Anterior cingulate cortex (tissue), 58 donors: ENCODE results near the gene TMEM255B.

Source experiments
- DNase-seq, 58 donors: peaks; one replicate each; lab custom pipeline; 2025; lab: John Stamatoyannopoulos, UW

Gene TMEM255B

DNA sequence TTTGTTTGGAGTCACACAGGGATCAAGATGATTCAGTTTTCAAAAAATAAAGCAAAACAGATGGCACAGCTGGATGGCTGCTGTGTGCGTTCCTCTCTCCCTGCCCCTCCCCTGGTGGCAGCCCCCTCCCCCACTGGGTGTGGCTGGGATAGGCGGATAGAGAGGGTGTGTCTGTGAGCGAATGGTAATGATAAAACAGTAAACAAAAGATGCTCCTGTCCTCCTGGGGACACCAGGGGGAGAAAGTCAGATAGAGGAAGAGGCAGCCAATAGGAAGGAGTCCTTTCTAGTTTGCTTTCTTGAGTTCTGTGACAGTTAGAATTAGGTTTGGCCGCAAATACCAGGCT lies 6.5 kb downstream of the TMEM255B start:
- no peak for DNase-seq

DNA sequence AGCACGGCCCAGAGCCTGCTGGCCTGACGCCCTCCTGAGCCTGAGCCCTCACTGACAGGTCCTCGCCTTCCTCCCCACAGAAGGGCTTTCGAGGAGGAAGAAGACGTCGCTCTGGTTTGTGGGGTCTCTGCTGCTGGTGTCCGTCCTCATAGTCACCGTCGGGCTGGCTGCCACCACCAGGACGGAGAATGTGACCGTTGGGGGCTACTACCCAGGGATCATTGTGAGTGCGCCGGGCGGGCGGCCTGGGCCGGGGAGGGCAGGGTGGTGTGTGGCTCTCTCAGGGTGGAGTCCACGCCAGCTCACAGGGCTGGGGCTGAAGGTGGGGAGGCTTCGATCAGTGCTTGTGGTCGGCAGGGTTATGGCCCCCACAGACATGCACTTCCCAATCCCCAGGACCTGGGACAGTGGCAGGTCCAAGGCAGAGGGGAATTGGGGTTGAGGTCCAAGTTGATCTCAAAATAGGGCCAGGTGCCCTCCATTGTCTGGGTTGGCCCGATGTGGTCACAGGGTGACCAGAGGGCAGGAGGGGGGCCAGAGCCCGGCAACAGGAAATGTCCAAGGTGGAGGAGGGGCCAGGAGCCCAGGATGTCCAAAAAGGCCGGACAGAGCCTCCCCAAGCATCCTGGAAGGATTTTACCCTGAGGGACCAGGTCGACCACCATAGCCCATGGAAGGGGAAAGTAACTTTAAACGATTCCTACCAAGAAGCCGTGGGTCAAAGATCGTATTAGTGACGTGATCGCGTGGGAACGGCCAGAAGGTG lies 7.2 kb downstream of the TMEM255B start:
- no peak for DNase-seq

- no peak for DNase-seq
These were observed 8.3 kb downstream of the TMEM255B start for GRCh38 chr13:113767366-113767765.

DNA sequence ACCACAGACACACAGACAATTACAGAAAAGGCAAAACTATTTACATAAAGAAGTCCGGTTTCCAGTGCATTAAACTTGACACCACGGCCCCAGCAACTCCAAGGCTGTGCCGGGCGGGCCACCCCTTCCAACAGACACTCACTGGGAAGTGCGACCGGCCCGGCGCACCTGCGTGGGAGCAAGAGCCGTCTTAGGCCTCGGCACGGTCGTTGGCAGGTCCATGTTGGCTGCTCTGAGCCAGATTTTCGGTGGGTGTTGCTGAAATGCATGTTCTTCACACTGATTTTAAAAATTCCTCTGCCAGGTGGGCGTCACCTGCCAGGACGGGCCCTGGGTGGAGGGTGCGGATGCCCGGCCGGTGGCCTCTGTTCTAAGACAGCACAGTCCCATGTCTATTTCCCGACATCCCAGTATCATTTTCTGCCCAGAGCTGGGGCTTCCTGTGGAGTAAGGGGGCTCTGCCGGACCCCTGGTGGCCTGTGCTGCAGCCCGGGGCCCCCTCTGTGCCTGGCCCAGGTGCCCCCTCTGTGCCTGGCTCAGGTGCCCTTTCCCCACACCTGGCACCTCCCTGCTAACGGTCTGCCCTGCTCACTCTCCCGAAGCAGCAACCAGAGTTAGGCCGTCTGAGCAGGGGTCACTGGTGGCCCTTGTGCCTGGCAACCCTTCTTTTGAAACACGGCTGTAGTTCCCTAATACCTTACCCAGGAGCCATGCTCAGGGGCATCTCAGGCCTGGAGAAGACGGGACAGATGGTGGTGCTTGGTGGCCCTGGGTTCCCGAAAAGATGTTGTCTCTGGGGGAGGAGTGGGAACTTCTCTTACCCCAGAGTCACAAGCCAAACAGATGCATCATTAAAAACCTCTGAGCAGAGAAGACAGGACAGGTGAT lies 9.2 kb downstream of the TMEM255B start:
- no peak for DNase-seq

GRCh38 chr13:113769106-113769505 lies 10.1 kb downstream of the TMEM255B start:
- no peak for DNase-seq

GRCh38 chr13:113769881-113770280 lies 10.9 kb downstream of the TMEM255B start:
- no peak for DNase-seq

DNA sequence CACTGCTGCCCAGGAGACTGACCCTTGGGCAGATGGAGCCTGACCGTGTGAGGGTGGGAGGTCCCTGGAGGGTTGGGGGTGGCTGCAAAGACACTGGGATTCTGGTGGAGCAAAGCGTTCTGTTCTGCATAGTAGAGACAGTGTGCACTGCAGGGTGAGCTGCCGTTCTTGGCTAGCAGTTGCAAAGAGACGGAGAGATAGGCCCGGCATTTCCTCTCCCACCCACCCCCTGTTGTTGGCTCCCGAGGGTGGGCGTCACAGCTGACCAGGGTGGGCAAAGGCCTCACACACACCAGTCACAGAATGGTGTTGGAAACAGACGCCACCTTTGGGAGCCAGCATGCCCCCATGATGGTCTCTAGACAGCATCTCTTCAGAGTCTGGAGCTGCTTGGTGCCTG lies 11.4 kb downstream of the TMEM255B start:
- no peak for DNase-seq

GRCh38 chr13:113770937-113771336 lies 11.9 kb downstream of the TMEM255B start:
- no peak for DNase-seq

DNA sequence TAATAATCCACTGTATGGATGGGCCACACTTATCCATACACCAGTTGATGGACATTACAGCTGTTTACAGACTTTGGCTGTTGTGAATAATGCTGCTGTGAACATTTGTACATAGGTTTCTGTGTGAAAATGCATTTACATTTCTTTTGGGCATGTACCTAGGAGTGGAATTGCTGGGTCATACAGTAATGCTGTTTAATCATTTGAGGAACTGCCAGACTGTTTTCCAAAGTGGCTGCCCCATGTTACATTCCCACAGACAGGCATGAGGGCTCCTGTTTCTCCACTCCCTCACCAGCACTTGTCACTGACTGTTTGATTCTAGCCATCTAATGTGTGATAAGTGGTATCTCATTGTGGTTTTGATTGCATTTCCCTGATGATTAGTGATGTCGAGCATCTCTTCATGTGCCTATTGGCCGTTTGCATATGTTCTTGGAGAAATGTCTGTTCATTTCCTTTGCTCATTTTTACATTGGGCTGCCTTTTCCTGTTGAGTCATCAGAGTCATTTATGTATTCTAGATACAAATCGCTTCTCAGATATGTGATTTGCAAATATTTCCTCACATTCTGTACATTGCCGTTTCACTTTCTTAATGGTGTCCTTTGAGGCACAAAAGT lies 12.8 kb downstream of the TMEM255B start:
- DNase-seq = no peak

DNA sequence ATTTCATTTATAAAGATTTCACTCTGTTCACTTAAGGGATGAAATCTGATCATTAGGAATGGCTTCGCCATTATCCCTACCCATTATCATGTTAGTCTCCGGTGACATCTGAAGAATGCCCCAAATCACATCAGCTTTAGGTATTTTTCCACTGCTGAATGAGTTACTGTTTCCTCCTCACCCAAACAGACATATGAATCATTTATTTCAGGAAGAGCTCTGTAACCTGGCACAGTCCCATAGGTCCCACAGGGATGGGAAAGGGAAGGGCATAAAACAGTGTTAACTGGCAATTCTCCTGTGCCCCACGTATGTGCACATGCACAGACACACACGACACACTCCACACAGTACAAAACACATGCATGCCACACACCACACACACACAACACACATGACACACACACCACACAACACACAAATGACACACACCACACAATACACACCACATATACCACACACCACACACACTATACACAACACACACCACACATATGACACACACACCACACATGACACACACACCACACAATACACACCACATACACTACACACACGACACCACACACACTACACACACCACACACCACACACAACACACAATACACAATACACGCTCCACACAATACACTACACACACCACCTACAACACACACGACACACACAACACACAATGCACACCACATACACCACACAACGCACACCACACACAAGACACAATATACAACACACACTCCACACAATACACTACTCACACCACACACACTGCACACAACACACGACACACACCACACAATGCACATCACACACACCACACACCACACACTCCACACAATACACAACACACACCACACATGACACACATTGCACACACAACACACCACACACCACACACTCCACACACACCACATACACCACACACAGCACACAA lies 15.4 kb downstream of the TMEM255B start:
- DNase-seq = no peak

DNA sequence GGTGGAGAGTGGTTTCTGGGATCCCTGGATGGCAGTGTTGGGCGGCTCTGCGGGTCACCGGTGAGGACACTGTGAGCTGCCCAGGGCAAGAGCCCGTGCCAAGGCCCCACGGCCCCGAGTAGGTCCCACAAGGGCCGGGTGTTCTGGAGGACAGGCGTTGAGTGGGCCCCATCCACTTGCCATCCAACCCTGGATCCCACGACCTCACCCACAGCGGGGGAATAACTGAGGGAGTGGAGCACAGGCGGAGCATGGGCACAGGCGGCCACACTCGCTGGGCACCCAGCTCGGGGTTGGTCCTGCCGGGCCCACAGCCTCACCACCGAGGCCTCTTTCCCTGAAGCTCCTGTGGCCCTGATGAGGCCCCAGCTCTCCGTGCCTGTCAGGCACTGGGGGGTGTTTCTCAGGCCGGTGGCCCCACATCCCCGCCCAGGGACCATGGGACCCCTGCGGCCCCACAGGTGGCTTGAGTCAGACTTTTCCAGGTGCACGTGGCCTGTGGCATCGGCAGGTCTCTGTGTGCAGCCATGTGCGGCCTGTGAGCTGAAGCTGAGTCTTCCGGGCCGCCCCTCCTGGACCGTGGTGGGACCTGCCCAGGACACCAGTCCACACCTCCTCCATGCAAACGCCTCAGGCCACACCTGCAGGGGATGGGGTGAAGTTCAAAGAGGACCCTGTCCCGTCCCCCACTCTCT lies 16.6 kb downstream of the TMEM255B start:
- no peak for DNase-seq

- DNase-seq = no peak
These were observed 17.5 kb downstream of the TMEM255B start for GRCh38 chr13:113776231-113777125.

GRCh38 chr13:113777311-113778260 lies 18.6 kb downstream of the TMEM255B start:
- no peak for DNase-seq

- DNase-seq = no peak
These were observed 22.5 kb downstream of the TMEM255B start for GRCh38 chr13:113781571-113781970.

DNA sequence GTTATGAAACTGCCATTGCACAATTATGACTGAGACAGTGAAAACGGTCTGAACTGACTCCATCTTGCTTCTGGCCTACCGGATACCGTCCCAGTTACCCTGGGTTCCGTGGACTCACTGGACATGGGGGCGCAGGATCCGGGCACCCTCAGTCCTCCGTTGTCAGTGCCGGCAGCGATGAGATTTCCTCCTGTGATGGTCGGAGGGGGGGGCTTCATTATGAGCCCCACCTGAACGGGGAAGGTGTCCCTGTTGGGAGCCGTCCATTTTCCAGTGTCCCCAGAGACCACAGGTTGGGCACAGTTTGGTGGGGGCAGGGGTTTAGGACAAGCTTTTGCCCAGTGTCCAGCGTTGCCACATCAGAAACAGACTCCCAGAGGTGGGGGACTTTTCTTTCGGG lies 23.4 kb downstream of the TMEM255B start:
- DNase-seq = no peak

DNA sequence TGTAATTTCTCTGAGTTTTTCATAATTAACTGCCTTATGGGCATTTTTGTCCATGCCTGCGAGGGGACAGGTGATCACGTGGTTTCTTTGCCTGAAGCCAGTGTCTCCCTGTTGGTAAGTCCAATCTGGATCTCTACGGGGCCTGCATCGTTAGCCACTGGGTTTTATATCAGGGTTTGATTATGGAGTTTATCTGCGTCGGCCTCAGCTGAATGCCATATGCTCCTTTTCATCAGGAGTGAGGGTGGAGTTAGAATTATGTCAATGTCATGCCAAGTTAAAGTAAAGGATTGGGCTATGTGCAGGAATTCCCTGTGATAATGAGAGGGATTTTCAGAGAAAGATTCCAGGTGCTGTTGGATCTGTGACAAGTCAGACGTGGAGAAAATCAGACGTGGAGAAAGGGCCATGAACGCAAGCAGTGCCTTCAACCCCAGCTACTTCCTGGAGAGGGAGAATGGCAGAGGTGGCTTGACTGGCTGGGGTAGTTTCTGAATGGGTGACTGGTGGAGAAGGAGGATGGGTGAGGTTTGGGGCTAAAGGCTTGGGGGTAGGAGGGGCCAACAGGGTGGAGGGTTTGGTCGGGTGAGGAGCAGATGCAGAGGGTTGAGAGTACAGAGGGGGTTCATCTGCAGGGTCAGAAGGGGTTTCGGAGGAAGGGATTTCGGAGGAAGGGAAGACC lies 24.3 kb downstream of the TMEM255B start:
- DNase-seq = no peak
